GM12875 (cell line): ENCODE results near the gene SYT8.

Experiments used
- H3K4me3 ChIP-seq: one replicate; pipeline ENCODE4 v1.5.1; 2011; ENCODE audit warnings: low read depth, low read length, control low read depth
- CTCF ChIP-seq: IDR thresholded peaks from 2 replicates; pipeline ENCODE4 v1.5.1; 2011; ENCODE audit warnings: low read depth, mild to moderate bottlenecking, control low read depth, inconsistent platforms, low read length, moderate library complexity, borderline replicate concordance; ENCODE audit not compliant: insufficient read depth

SYT8 gene

GRCh38 chr11:1843796-1844195 lies 9.0 kb downstream of the SYT8 start:
- no peak for TF ChIP-seq CTCF
- H3K4me3 ChIP-seq: no peak overlapping the region

- TF ChIP-seq CTCF: no peak
These were observed 9.7 kb downstream of the SYT8 start for GRCh38 chr11:1844221-1845094.

GRCh38 chr11:1845095-1845429 lies 10.3 kb downstream of the SYT8 start:
- no peak for TF ChIP-seq CTCF
- H3K4me3 ChIP-seq: no peak overlapping the region

More at GRCh38 chr11:1844221-1845094, 9.7 kb downstream of the SYT8 start:
- H3K4me3 ChIP-seq: no peak overlapping the region

- TF ChIP-seq CTCF: no peak
- no peak overlapping the region for H3K4me3 ChIP-seq
These were observed 11.0 kb downstream of the SYT8 start for GRCh38 chr11:1845561-1846452.

- H3K4me3 ChIP-seq: no peak overlapping the region
- TF ChIP-seq CTCF: no peak
These were observed 11.7 kb downstream of the SYT8 start for GRCh38 chr11:1846453-1846932.

- TF ChIP-seq CTCF: no peak
These were observed 12.4 kb downstream of the SYT8 start for GRCh38 chr11:1847006-1847735.

More at GRCh38 chr11:1847006-1847735, 12.4 kb downstream of the SYT8 start:
- no peak overlapping the region for H3K4me3 ChIP-seq
